ENCODE data around the gene TRPM8. TPM values are rescaled to one million over a fixed set of nuclear protein-coding genes. Genes with fewer than 3 reads are reported as not detected.

Gene TRPM8
- total RNA-seq, 1 experiment from 2014 or later, result 3.9 TPM

- H3K4me1 ChIP-seq (ENCODE audit: control insufficient read depth, insufficient read depth, low read length), result no peaks in the 10 kb centered on the region
- POLR2A ChIA-PET, result no interaction called here
- H3K36me3 ChIP-seq (ENCODE audit: control insufficient read depth, insufficient read depth, low read length), result no peaks in the 10 kb centered on the region
- no peak for TF ChIP-seq SIN3A (IDR thresholded peaks at IDR 0.05; ENCODE audit: borderline replicate concordance, insufficient read depth, low read depth, low read length)
- no peak for TF ChIP-seq POLR2AphosphoS5 (IDR thresholded peaks at IDR 0.05; ENCODE audit: low read depth, low read length)
- TF ChIP-seq REST (IDR thresholded peaks at IDR 0.05; ENCODE audit: insufficient read depth in 1 of 2, low read depth in 2 of 2, low read length in 1 of 2), result no peak
- TF ChIP-seq CTCF (IDR thresholded peaks at IDR 0.05), result no peak
- no peak for TF ChIP-seq TCF7L2 (IDR thresholded peaks at IDR 0.05; ENCODE audit: low read depth, low read length)
- H3K4me3 ChIP-seq (ENCODE audit: low read depth in 2 of 2, low read length in 2 of 2), result no peak overlapping the region
- no peak for DNase-seq (ENCODE audit: low read depth, low spot score)
- BruUV-seq (replicated peaks), result no TSS peak
- no peaks in the 10 kb centered on the region for H3K9me3 ChIP-seq (ENCODE audit: control insufficient read depth, insufficient read depth, low read depth, low read length)
- CTCF ChIA-PET, result interaction anchor here (0.7 kb wide), 1 partner anchor 37 kb away, joined by 6 read pairs; no protein-coding TSS in a partner anchor
- no peak overlapping the region for H3K27ac ChIP-seq (ENCODE audit: low read length)
- intact Hi-C loops (cut with micrococcal nuclease; ENCODE audit: unreplicated experiment) (no loop called here), in situ Hi-C loops (cut with HindIII; ENCODE audit: low pct_unique_long_range_greater_than_20kb, low sequenced_read_pairs) (no loop called here)
- ATAC-seq, result no peak
- no peaks in the 10 kb centered on the region for H3K27me3 ChIP-seq (ENCODE audit: control insufficient read depth, insufficient read depth, low read length)
Observed at GRCh38 chr2:233953087-233953801, 36.1 kb downstream of the TRPM8 start.

GRCh38 chr2:233960203-233960602 lies 43.0 kb downstream of the TRPM8 start:
- Histone ChIP-seq H3K36me3 (ENCODE audit: control insufficient read depth, insufficient read depth, low read length) (no peaks in the 10 kb centered on the region), H3K4me1 (ENCODE audit: control insufficient read depth, insufficient read depth, low read length) (no peaks in the 10 kb centered on the region), H3K27ac (ENCODE audit: low read length) (no peak overlapping the region), H3K9me3 (ENCODE audit: control insufficient read depth, insufficient read depth, low read depth, low read length) (no peaks in the 10 kb centered on the region), H3K27me3 (ENCODE audit: control insufficient read depth, insufficient read depth, low read length) (no peaks in the 10 kb centered on the region), H3K4me3 (ENCODE audit: low read depth in 2 of 2, low read length in 2 of 2) (no peak overlapping the region)
- ChIA-PET POLR2A (interaction anchor here (0.7 kb wide), 1 partner anchor 242 kb away, joined by 9 read pairs; no protein-coding TSS in a partner anchor), CTCF (no interaction called here)
- intact Hi-C loops (cut with micrococcal nuclease; ENCODE audit: unreplicated experiment), result no loop called here
- no peak for TF ChIP-seq SIN3A (IDR thresholded peaks at IDR 0.05; ENCODE audit: borderline replicate concordance, insufficient read depth, low read depth, low read length)
- TF ChIP-seq TCF7L2 (IDR thresholded peaks at IDR 0.05; ENCODE audit: low read depth, low read length), result no peak
- no peak for TF ChIP-seq POLR2AphosphoS5 (IDR thresholded peaks at IDR 0.05; ENCODE audit: low read depth, low read length)
- no peak for TF ChIP-seq REST (IDR thresholded peaks at IDR 0.05; ENCODE audit: insufficient read depth in 1 of 2, low read depth in 2 of 2, low read length in 1 of 2)
- TF ChIP-seq CTCF (IDR thresholded peaks at IDR 0.05), result no peak
- no peak for DNase-seq (ENCODE audit: low read depth, low spot score)
- no peak for ATAC-seq
- in situ Hi-C loops (cut with HindIII; ENCODE audit: low pct_unique_long_range_greater_than_20kb, low sequenced_read_pairs), result no loop called here
- no TSS peak for BruUV-seq (replicated peaks)

All from Panc1 (cell line).